GM12873 (cell line): Measurements from ENCODE around the gene UBE2R2.

Source experiments
- TF ChIP-seq, protein P1 (sequence below): IDR thresholded peaks from 2 replicates; pipeline ENCODE4 v1.5.1; 2012; ENCODE audit warnings: low read depth, mild to moderate bottlenecking, moderate library complexity, low read length, control low read depth; ENCODE audit not compliant: insufficient read depth; ENCODE audit errors: missing control alignments

The UBE2R2 gene

DNA sequence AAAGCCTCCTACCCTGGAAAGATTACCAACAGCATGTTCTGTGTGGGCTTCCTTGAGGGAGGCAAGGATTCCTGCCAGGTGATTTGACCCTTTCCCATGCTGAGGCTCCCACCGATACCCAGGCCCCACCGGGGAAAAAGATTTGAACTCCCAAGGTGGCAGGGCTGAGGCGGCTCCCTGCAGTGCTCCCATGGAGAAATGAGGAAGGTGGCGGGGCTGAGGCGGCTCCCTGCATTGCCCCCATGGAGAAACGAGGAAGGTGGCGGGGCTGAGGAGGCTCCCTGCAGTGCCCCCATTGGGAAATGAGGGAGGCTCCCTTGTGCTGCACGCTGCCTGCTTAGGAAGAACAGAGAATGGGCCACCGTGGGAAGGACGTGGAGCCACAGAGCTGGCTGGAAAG, 18.4 kb upstream of the UBE2R2 start:
- TF ChIP-seq, protein P1, sequence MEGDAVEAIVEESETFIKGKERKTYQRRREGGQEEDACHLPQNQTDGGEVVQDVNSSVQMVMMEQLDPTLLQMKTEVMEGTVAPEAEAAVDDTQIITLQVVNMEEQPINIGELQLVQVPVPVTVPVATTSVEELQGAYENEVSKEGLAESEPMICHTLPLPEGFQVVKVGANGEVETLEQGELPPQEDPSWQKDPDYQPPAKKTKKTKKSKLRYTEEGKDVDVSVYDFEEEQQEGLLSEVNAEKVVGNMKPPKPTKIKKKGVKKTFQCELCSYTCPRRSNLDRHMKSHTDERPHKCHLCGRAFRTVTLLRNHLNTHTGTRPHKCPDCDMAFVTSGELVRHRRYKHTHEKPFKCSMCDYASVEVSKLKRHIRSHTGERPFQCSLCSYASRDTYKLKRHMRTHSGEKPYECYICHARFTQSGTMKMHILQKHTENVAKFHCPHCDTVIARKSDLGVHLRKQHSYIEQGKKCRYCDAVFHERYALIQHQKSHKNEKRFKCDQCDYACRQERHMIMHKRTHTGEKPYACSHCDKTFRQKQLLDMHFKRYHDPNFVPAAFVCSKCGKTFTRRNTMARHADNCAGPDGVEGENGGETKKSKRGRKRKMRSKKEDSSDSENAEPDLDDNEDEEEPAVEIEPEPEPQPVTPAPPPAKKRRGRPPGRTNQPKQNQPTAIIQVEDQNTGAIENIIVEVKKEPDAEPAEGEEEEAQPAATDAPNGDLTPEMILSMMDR, result no peak

DNA sequence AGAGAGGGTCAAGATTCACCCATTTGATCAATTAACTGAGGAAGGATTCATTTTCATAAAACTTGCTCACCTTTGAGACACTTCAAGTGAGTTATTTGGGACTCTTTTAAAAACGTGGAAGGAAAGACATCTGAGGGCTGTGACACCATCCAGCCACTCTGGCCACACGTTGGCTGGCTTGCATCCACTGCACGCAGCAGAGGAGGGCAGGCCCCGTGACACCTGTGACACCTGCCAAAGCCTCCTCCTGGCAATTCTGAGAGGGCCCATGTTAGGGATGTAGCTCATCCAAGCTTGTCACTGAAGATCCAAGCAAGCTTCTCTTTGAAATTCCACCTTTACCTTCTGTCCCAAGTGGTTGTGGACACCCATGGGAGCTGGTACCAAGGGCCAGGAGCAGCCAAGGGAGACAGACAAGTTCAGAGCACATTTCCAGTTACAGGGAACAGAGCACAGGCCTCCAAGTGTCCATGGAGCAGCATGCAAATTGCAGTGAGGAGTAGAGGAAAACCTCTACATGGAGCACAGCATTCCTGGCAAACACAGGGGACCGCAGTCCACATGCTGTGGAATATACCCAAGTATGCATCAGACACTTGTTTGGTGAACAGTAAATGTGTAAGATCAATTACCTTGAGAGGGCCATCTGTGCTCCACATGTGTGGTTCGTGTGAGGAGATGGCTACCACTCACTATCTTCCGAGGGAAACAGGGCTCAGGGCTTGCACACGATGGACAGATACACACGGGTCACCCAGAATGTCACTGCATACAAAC, 16.8 kb upstream of the UBE2R2 start:
- TF ChIP-seq, protein P1, result no peak

DNA sequence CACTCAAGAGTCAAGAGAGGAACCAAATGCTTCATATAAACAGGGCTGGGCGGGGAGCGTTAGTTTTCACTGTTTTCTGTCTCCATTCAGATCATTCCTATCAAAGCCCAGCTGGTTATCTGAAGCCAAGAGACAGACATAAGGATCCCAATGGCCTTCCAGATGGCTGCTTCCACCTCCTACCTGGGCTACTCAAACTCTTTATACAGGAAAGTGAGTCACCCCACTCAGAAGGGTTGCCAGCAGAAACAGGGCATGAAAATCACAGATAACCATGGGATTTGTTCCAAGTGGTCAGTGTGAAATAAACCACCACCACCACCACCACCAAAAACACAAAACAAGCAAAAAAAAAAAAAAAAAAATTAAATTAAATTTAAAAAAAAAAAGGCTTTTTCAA, 16.1 kb upstream of the UBE2R2 start:
- TF ChIP-seq, protein P1, result no peak

DNA sequence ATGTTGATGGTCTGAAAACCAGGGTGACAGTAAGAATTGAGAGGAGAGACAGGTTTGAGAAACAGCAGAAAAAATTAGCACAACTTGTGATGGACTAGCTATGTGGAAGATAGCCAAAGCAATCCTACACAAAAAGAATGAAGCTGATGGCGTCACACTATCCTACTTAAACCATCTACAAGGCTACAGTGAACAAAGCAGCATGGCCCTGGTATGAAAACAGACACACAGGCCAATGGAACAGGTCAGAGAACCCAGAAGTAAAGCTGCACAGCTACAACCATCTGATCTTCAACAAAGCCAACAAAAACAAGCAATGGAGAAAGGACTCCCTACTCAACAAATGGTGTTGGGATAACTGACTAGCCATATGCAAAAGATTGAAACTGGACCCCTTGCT, 7.5 kb upstream of the UBE2R2 start:
- TF ChIP-seq, protein P1, result no peak

DNA sequence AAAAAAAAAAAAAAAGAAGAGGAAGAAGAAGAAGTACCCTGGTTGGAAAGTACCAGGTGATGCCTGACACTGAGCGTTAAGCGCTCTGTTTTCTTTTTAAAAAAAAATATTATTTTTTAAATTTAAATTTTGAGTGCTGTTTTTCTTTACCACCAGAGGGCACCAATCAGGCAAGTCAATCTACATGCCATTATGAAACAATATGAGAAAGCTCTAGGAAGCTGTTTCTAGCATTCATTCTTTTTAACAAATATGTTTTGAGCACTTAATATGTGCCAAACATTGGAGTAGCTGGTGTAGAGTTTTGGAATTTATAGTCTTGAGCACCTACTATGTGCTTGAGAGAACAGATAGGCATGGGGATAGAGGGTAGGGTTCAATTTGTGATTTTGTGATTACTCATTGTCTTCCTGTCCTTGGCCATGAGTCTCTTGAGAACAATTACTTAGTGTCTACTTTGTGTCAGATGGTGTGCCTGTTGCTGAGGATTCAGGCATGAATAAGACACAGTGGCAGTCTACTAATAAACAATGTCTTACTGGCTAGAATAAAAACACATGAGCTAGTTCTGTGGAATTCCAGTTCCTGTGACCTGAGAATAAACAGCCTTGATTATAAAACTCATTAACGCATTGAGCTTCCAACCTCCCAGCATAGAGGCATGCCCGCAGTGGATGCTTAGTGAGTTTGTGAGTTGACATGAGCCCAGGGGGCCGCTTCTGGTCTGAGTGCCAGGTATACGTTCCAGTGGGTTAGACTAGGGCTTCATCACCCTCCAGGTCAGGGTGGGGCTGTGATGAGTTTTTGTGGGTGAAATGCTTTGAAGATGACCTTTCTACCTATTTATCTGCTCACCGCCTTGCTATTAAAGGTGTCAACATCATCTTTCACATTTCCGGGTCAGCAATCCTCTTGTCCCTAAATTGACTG, 3.0 kb upstream of the UBE2R2 start:
- TF ChIP-seq, protein P1, result peak; percentile 49

DNA sequence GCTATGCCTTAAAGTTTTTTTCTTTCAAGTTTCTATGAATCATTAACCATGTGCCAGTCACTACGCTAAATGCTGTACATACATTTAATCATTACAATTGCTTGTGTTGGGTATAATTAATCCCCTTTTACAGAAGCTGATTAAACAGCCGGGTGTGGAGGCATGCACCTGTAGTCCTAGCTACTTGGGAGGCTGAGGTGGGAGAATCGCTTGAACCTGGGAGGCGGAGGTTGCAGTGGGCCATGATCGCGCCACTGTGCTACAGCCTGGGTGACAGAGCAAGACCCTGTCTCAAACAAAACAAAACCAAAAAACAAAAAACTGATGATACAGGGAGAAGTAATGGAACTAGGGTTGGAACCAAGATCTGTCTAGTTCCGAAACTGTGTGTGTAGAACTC, 1.2 kb upstream of the UBE2R2 start:
- TF ChIP-seq, protein P1, result no peak
